Upper lobe of right lung (tissue), 1 donor: ENCODE data around the gene VANGL2. TPM values are rescaled to one million over a fixed set of nuclear protein-coding genes. Genes with fewer than 3 reads are reported as not detected.

ENCODE experiments used
- ATAC-seq: fragments of 200-7000 bp; cut with Tn5 transposase; one replicate; pipeline ENCODE4 v1.9.1; 2020; ENCODE audit warnings: mild to moderate bottlenecking, moderate library complexity
- DNase-seq: peaks from one replicate; pipeline ENCODE4 v3.0.0-alpha.2; 2020
- H3K27ac ChIP-seq: fragments of 200-600 bp; one replicate; pipeline ENCODE4 v1.8.0; 2022
- H3K27me3 ChIP-seq: fragments of 200-600 bp; one replicate; pipeline ENCODE4 v1.8.0; 2022; ENCODE audit warnings: mild to moderate bottlenecking
- H3K36me3 ChIP-seq: fragments of 200-600 bp; one replicate; pipeline ENCODE4 v1.8.0; 2022
- H3K4me1 ChIP-seq: fragments of 200-600 bp; one replicate; pipeline ENCODE4 v1.8.0; 2022
- H3K4me3 ChIP-seq: fragments of 200-600 bp; one replicate; pipeline ENCODE4 v1.8.0; 2022; ENCODE audit warnings: mild to moderate bottlenecking
- H3K9me3 ChIP-seq: fragments of 200-600 bp; one replicate; pipeline ENCODE4 v1.8.0; 2022
- intact Hi-C: fragments of 100-400 bp; cut with DNase I; formaldehyde crosslinking; loops from one replicate; pipeline ENCODE4 v1.11.0; 2022
- total RNA-seq: library from RNA; stranded (reverse); fragmentation: NEBNext Ultra II Directional; extraction: Animal tissue kit (Norgen Biotek cat#: 25700); gene quantifications from one replicate; pipeline ENCODE4 v1.2.1, GENCODE V29; 2021
- TF ChIP-seq, protein P1 (sequence below): fragments of 200-600 bp; IDR thresholded peaks from one replicate; pipeline ENCODE4 v1.8.0; 2022; ENCODE audit warnings: antibody characterized with exemption
- donor health status: DM: no; HTN: yes; CAD: no; lungs with severe emphysema.

Gene VANGL2
- total RNA-seq, 1 donor from 2014 or later, result 6.3 TPM

DNA sequence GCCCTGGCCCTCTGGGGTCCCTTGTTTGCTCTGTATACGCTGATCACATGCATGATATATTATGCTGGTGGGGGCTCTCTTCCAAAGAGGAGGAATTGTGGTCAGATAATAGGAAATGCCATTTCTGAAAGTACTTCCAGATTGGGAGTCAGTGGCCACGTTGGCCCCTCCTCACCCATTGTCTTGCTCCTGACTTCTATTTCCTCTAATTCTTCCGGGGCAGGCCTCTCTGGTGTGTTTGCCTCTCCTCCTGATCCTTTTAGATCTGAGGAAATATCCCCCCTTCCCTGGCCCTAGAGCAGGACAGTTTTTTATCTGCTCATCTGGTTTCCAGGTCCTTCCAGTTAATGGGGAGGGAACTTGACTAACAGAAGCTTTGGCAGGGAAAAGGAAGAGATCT lies 2.9 kb downstream of the VANGL2 start:
- no peaks in the 10 kb centered on the region for H3K36me3 ChIP-seq
- DNase-seq (no peak), ATAC-seq (no peak)
- no peaks in the 10 kb centered on the region for H3K4me1 ChIP-seq
- TF ChIP-seq, protein P1, sequence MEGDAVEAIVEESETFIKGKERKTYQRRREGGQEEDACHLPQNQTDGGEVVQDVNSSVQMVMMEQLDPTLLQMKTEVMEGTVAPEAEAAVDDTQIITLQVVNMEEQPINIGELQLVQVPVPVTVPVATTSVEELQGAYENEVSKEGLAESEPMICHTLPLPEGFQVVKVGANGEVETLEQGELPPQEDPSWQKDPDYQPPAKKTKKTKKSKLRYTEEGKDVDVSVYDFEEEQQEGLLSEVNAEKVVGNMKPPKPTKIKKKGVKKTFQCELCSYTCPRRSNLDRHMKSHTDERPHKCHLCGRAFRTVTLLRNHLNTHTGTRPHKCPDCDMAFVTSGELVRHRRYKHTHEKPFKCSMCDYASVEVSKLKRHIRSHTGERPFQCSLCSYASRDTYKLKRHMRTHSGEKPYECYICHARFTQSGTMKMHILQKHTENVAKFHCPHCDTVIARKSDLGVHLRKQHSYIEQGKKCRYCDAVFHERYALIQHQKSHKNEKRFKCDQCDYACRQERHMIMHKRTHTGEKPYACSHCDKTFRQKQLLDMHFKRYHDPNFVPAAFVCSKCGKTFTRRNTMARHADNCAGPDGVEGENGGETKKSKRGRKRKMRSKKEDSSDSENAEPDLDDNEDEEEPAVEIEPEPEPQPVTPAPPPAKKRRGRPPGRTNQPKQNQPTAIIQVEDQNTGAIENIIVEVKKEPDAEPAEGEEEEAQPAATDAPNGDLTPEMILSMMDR, result no peak
- no peaks in the 10 kb centered on the region for H3K9me3 ChIP-seq
- H3K27me3 ChIP-seq, result peaks cover 15% of the 10 kb centered on the region
- no peak overlapping the region for H3K4me3 ChIP-seq
- H3K27ac ChIP-seq, result no peak overlapping the region
- intact Hi-C loops, result no loop called here

GRCh38 chr1:160404094-160404493 lies 3.7 kb downstream of the VANGL2 start:
- intact Hi-C loops, result no loop called here
- Histone ChIP-seq H3K4me3 (no peak overlapping the region), H3K9me3 (no peaks in the 10 kb centered on the region), H3K4me1 (no peaks in the 10 kb centered on the region), H3K27ac (no peak overlapping the region), H3K36me3 (no peaks in the 10 kb centered on the region), H3K27me3 (peaks cover 15% of the 10 kb centered on the region)
- no peak for DNase-seq
- no peak for ATAC-seq
- TF ChIP-seq, protein P1, result no peak

- Histone ChIP-seq H3K9me3 (no peaks in the 10 kb centered on the region), H3K27me3 (peaks cover 7% of the 10 kb centered on the region), H3K36me3 (no peaks in the 10 kb centered on the region), H3K27ac (no peak overlapping the region), H3K4me3 (no peak overlapping the region), H3K4me1 (no peaks in the 10 kb centered on the region)
- DNase-seq (no peak), ATAC-seq (no peak)
- intact Hi-C loops, result no loop called here
- TF ChIP-seq, protein P1, result no peak
These were observed 5.0 kb downstream of the VANGL2 start for GRCh38 chr1:160405331-160405877.

GRCh38 chr1:160406131-160406968 lies 6.0 kb downstream of the VANGL2 start:
- Histone ChIP-seq H3K4me3 (no peak overlapping the region), H3K9me3 (no peaks in the 10 kb centered on the region), H3K36me3 (no peaks in the 10 kb centered on the region), H3K27ac (no peak overlapping the region), H3K4me1 (no peaks in the 10 kb centered on the region), H3K27me3 (no peaks in the 10 kb centered on the region)
- no peak for DNase-seq
- TF ChIP-seq, protein P1, result no peak
- ATAC-seq, result no peak
- intact Hi-C loops, result no loop called here

DNA sequence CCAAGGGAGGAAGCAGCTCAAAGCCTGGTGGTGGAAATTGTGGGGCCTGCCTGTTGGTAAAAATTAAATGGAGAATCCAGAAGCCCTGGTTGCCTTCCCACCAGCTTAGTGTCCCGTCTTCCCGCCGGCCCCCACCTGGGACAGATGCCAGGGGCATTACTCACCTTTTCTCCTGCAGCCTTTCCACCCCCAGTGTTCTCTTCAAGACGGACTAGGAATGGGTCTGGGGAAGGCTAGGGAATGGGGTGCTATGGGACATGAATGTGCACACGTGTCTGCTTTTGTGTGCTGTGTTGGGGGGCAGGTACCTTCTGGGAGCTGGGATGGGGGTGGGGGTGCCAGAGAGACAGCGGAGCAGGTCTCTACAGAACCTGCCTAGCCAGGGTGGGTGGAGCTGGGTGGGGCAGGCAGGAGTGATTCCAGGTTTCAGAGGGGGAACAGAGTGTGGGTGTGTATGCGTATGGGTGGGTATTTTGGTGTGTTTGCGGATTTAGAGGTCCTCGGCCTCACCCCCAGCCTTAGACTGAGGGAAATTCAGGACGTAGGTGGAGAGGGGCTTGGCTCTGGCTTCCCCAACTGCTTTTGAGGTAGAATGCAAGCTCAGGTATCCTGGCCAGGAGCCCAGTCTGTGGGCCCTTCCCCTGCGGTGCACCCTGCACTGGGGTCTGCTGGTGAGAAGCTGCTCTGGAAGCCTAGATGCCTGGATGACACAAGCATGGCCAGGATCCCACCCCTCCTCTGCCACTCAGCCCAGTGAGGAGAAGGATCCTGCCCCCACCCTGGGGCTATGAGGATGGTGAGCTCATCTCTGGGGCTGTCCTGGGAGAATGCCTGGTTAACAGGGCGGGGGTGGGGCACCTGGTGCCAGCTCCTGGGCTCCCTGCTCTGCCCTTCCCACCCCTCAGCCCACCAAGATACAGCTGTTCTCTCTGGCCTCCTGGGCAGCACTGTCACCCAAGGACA lies 7.8 kb downstream of the VANGL2 start:
- DNase-seq (no peak), ATAC-seq (no peak)
- H3K4me1 ChIP-seq, result no peaks in the 10 kb centered on the region
- H3K9me3 ChIP-seq, result no peaks in the 10 kb centered on the region
- no peaks in the 10 kb centered on the region for H3K36me3 ChIP-seq
- H3K27me3 ChIP-seq, result no peaks in the 10 kb centered on the region
- H3K27ac ChIP-seq, result no peak overlapping the region
- intact Hi-C loops, result no loop called here
- TF ChIP-seq, protein P1, result no peak
- no peak overlapping the region for H3K4me3 ChIP-seq
